Measurements from ENCODE around the gene SLC16A5.

DNA sequence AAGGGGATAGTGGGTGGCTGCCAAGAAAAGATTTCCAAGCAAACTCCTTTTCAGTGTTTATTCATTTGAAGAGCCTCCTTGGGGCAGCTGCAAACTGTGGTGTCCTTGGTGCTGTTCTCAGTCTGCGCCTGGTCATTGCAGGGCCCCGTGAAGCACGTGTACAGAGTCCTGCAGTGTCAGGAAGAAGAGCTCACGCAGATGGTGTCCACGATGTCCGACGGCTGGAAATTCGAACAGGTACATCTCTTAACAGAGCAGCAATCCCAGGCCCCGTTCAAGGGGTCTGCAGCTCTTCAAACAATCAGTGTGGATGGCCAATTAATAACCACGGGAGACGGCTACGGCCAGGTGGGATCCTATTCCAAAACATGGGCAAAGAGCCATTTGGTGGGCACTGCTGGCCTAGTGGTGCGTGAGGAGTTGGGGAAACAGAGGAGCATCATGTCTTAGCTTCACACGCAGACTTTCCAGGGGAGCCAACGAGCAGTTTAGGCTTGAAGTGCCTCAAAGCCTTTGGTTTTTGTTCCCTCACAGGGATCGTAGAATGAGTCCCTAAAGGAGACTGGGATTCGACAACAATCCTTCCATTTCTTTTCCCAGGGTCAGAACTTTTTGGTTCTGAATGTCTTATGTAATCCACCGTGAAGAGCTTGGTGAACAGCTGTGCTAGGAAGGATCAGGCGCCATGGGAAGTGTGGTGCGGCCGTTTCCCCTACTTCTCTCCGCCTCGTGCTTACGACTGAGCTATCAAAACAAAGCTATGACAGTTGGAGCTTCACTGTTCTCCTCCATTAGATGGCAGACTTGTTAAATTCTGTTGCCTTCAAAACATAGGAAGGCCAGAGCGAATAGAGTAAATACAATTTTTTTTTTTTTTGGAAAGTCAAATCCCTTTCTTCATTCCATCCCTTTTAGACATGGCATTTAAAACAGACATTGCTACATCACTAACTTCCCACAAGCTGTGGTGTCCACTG lies 28.1 kb upstream of the SLC16A5 start:
- TF ChIP-seq CTCF (IDR thresholded peaks at IDR 0.05) (peak; percentile 28 to 51 (median 29)), POLR2A (IDR thresholded peaks at IDR 0.05) (no peak), POLR2AphosphoS5 (IDR thresholded peaks at IDR 0.05) (no peak), EP300 (IDR thresholded peaks at IDR 0.05; ENCODE audit: low read depth) (no peak)
